ENCODE data around the gene DYRK1A.

DYRK1A gene

GRCh38 chr21:37413553-37414291 is 47.1 kb downstream of the DYRK1A start:
- H3K27me3 ChIP-seq (ENCODE audit: insufficient read depth, low read length, poor library complexity, severe bottlenecking), result no peaks in the 10 kb centered on the region
- H3K9ac ChIP-seq (ENCODE audit: low read depth, low read length, poor library complexity, severe bottlenecking), result no peak overlapping the region
- peaks cover 5% of the 10 kb centered on the region; the same call in 1 of the 2 replicates for H3K36me3 ChIP-seq (ENCODE audit: insufficient read depth, low read length)
- H3K79me2 ChIP-seq (ENCODE audit: insufficient read depth, low read length), result peaks cover 100% of the 10 kb centered on the region
- no peak overlapping the region for H3K4me2 ChIP-seq (ENCODE audit: low read depth, low read length, poor library complexity, severe bottlenecking)
- TF ChIP-seq, protein P1, sequence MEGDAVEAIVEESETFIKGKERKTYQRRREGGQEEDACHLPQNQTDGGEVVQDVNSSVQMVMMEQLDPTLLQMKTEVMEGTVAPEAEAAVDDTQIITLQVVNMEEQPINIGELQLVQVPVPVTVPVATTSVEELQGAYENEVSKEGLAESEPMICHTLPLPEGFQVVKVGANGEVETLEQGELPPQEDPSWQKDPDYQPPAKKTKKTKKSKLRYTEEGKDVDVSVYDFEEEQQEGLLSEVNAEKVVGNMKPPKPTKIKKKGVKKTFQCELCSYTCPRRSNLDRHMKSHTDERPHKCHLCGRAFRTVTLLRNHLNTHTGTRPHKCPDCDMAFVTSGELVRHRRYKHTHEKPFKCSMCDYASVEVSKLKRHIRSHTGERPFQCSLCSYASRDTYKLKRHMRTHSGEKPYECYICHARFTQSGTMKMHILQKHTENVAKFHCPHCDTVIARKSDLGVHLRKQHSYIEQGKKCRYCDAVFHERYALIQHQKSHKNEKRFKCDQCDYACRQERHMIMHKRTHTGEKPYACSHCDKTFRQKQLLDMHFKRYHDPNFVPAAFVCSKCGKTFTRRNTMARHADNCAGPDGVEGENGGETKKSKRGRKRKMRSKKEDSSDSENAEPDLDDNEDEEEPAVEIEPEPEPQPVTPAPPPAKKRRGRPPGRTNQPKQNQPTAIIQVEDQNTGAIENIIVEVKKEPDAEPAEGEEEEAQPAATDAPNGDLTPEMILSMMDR (conservative IDR thresholded peaks at IDR 0.05; ENCODE audit: low read length), result no peak
- TF ChIP-seq EZH2phosphoT487 (IDR thresholded peaks at IDR 0.05; ENCODE audit: borderline replicate concordance), result no peak
- no peak overlapping the region for H2AFZ ChIP-seq (ENCODE audit: low read length)
- H3F3A ChIP-seq (ENCODE audit: low read depth), result no peaks in the 10 kb centered on the region; the same call in 1 of the 2 replicates
- H3K4me3 ChIP-seq (ENCODE audit: low read length, poor library complexity, severe bottlenecking), result no peak overlapping the region
- no peaks in the 10 kb centered on the region for H3K9me2 ChIP-seq (replicated peaks; ENCODE audit: low read depth, low read length)
- H4K20me1 ChIP-seq (ENCODE audit: insufficient read depth, low read length, poor library complexity, severe bottlenecking), result peaks cover 97% of the 10 kb centered on the region
- H3K9me3 ChIP-seq (ENCODE audit: insufficient read depth, low read depth, low read length), result no peaks in the 10 kb centered on the region
- H3K4me1 ChIP-seq (ENCODE audit: insufficient read depth, low read length, poor library complexity, severe bottlenecking), result peaks cover 33% of the 10 kb centered on the region

- no peak for TF ChIP-seq EZH2phosphoT487 (IDR thresholded peaks at IDR 0.05; ENCODE audit: borderline replicate concordance)
- TF ChIP-seq, protein P1 (conservative IDR thresholded peaks at IDR 0.05; ENCODE audit: low read length), result no peak
- H3K9ac ChIP-seq (ENCODE audit: low read depth, low read length, poor library complexity, severe bottlenecking), result no peak overlapping the region
- H3K4me3 ChIP-seq (ENCODE audit: low read length, poor library complexity, severe bottlenecking), result no peak overlapping the region
- H3K27me3 ChIP-seq (ENCODE audit: insufficient read depth, low read length, poor library complexity, severe bottlenecking), result no peaks in the 10 kb centered on the region
- peaks cover 5% of the 10 kb centered on the region; the same call in 1 of the 2 replicates for H3K36me3 ChIP-seq (ENCODE audit: insufficient read depth, low read length)
- no peaks in the 10 kb centered on the region for H3K9me3 ChIP-seq (ENCODE audit: insufficient read depth, low read depth, low read length)
- H3K4me1 ChIP-seq (ENCODE audit: insufficient read depth, low read length, poor library complexity, severe bottlenecking), result peaks cover 42% of the 10 kb centered on the region
- H3K4me2 ChIP-seq (ENCODE audit: low read depth, low read length, poor library complexity, severe bottlenecking), result no peak overlapping the region
- no peaks in the 10 kb centered on the region for H3K9me2 ChIP-seq (replicated peaks; ENCODE audit: low read depth, low read length)
- H2AFZ ChIP-seq (ENCODE audit: low read length), result no peak overlapping the region
- H4K20me1 ChIP-seq (ENCODE audit: insufficient read depth, low read length, poor library complexity, severe bottlenecking), result peaks cover 97% of the 10 kb centered on the region
- H3K79me2 ChIP-seq (ENCODE audit: insufficient read depth, low read length), result peaks cover 100% of the 10 kb centered on the region
- H3F3A ChIP-seq (ENCODE audit: low read depth), result no peaks in the 10 kb centered on the region; the same call in 1 of the 2 replicates
Observed at GRCh38 chr21:37414292-37415253, 48.0 kb downstream of the DYRK1A start.

DNA sequence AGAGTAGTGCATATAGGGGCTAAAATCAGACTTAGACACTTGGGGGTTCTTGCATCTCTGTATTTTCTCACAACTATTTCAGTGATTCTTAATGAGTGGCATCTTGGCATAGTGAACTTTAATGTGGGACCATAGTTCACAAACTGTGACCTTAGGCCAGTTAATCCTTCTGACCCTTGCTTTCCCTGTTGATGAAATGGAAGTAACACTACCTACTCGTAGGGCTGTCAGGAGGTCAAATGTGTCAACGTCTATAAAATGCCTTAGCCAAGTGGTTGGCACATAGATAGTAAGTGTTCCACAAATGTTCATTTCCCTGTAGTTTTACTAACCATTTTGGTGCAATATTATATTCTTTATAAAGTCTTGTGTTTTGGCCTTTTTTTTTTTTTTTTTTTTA is 49.4 kb downstream of the DYRK1A start:
- H3F3A ChIP-seq (ENCODE audit: low read depth), result no peaks in the 10 kb centered on the region; the same call in 1 of the 2 replicates

More for the DNA sequence above, 49.4 kb downstream of the DYRK1A start:
- Histone ChIP-seq H2AFZ (ENCODE audit: low read length) (no peak overlapping the region), H3K4me3 (ENCODE audit: low read length, poor library complexity, severe bottlenecking) (no peak overlapping the region), H3K36me3 (ENCODE audit: insufficient read depth, low read length) (peaks cover 8% of the 10 kb centered on the region; the same call in 1 of the 2 replicates), H3K9me2 (replicated peaks; ENCODE audit: low read depth, low read length) (no peaks in the 10 kb centered on the region), H3K4me2 (ENCODE audit: low read depth, low read length, poor library complexity, severe bottlenecking) (no peak overlapping the region), H3K4me1 (ENCODE audit: insufficient read depth, low read length, poor library complexity, severe bottlenecking) (peaks cover 48% of the 10 kb centered on the region), H3K27me3 (ENCODE audit: insufficient read depth, low read length, poor library complexity, severe bottlenecking) (no peaks in the 10 kb centered on the region), H4K20me1 (ENCODE audit: insufficient read depth, low read length, poor library complexity, severe bottlenecking) (peaks cover 97% of the 10 kb centered on the region), H3K9me3 (ENCODE audit: insufficient read depth, low read depth, low read length) (no peaks in the 10 kb centered on the region), H3K79me2 (ENCODE audit: insufficient read depth, low read length) (peaks cover 100% of the 10 kb centered on the region), H3K9ac (ENCODE audit: low read depth, low read length, poor library complexity, severe bottlenecking) (no peak overlapping the region)
- TF ChIP-seq, protein P1 (conservative IDR thresholded peaks at IDR 0.05; ENCODE audit: low read length), result no peak
- no peak for TF ChIP-seq EZH2phosphoT487 (IDR thresholded peaks at IDR 0.05; ENCODE audit: borderline replicate concordance)
